ENCODE results near the gene TNFAIP8L2. TPM values are rescaled to one million over a fixed set of nuclear protein-coding genes. Genes with fewer than 3 reads are reported as not detected.

Gene TNFAIP8L2
- total RNA-seq, 1 donor from 2014 or later: 4.2 TPM

GRCh38 chr1:151144474-151145303, 11.8 kb upstream of the TNFAIP8L2 start:
- Histone ChIP-seq H3K36me3 (ENCODE audit: control insufficient read depth in 3 of 3, insufficient read depth in 3 of 3, low read length in 3 of 3) (peaks cover 13 to 28% (median 23%) of the 10 kb centered on the region in 3 donors), H3K27ac (ENCODE audit: low read depth, low read length) (peak overlapping the region; percentile 97), H3K4me1 (ENCODE audit: control insufficient read depth in 3 of 3, insufficient read depth in 3 of 3, low read length in 3 of 3) (peaks cover 48 to 74% (median 61%) of the 10 kb centered on the region in 3 donors), H3K9ac (ENCODE audit: low read depth in 1 of 3, low read length in 3 of 3) (peak overlapping the region; percentile 97 to 99 (median 99)), H3K9me3 (ENCODE audit: control insufficient read depth in 3 of 3, low read length in 3 of 3) (no peaks in the 10 kb centered on the region), H3K4me3 (ENCODE audit: low read length in 3 of 3) (peak overlapping the region; percentile 97 to 99 (median 97)), H3K27me3 (ENCODE audit: control insufficient read depth in 3 of 3, insufficient read depth in 3 of 3, low read length in 3 of 3) (no peaks in the 10 kb centered on the region)

GRCh38 chr1:151145304-151146071, 11.0 kb upstream of the TNFAIP8L2 start:
- Histone ChIP-seq H3K4me3 (ENCODE audit: low read length in 3 of 3) (peak overlapping the region; percentile 97 to 99 (median 97)), H3K9ac (ENCODE audit: low read depth in 1 of 3, low read length in 3 of 3) (peak overlapping the region; percentile 97 to 99 (median 99)), H3K9me3 (ENCODE audit: control insufficient read depth in 3 of 3, low read length in 3 of 3) (no peaks in the 10 kb centered on the region), H3K4me1 (ENCODE audit: control insufficient read depth in 3 of 3, insufficient read depth in 3 of 3, low read length in 3 of 3) (peaks cover 48 to 67% (median 54%) of the 10 kb centered on the region in 3 donors), H3K36me3 (ENCODE audit: control insufficient read depth in 3 of 3, insufficient read depth in 3 of 3, low read length in 3 of 3) (peaks cover 5 to 20% (median 16%) of the 10 kb centered on the region in 3 donors), H3K27ac (ENCODE audit: low read depth, low read length) (peak overlapping the region; percentile 97), H3K27me3 (ENCODE audit: control insufficient read depth in 3 of 3, insufficient read depth in 3 of 3, low read length in 3 of 3) (no peaks in the 10 kb centered on the region)

- peaks cover 3 to 19% (median 14%) of the 10 kb centered on the region in 3 donors for H3K36me3 ChIP-seq (ENCODE audit: control insufficient read depth in 3 of 3, insufficient read depth in 3 of 3, low read length in 3 of 3)
- peak overlapping the region; percentile 97 to 99 (median 99) for H3K9ac ChIP-seq (ENCODE audit: low read depth in 1 of 3, low read length in 3 of 3)
- H3K27ac ChIP-seq (ENCODE audit: low read depth, low read length): peak overlapping the region; percentile 97
- no peaks in the 10 kb centered on the region for H3K27me3 ChIP-seq (ENCODE audit: control insufficient read depth in 3 of 3, insufficient read depth in 3 of 3, low read length in 3 of 3)
- peaks cover 48 to 63% (median 50%) of the 10 kb centered on the region in 3 donors for H3K4me1 ChIP-seq (ENCODE audit: control insufficient read depth in 3 of 3, insufficient read depth in 3 of 3, low read length in 3 of 3)
- peak overlapping the region; percentile 97 to 99 (median 97) for H3K4me3 ChIP-seq (ENCODE audit: low read length in 3 of 3)
- no peaks in the 10 kb centered on the region for H3K9me3 ChIP-seq (ENCODE audit: control insufficient read depth in 3 of 3, low read length in 3 of 3)
Measured at GRCh38 chr1:151146072-151146411, 10.4 kb upstream of the TNFAIP8L2 start.

- H3K4me3 ChIP-seq (ENCODE audit: low read length in 3 of 3): peak within 1 kb of the TSS; percentile 97 to 99 (median 97)
- no peaks in the 10 kb centered on the region for H3K27me3 ChIP-seq (ENCODE audit: control insufficient read depth in 3 of 3, insufficient read depth in 3 of 3, low read length in 3 of 3)
- H3K9me3 ChIP-seq (ENCODE audit: control insufficient read depth in 3 of 3, low read length in 3 of 3): no peaks in the 10 kb centered on the region
- peaks cover 45 to 58% (median 46%) of the 10 kb centered on the region in 3 donors for H3K4me1 ChIP-seq (ENCODE audit: control insufficient read depth in 3 of 3, insufficient read depth in 3 of 3, low read length in 3 of 3)
- H3K27ac ChIP-seq (ENCODE audit: low read depth, low read length): peak within 1 kb of the TSS; percentile 97
- H3K36me3 ChIP-seq (ENCODE audit: control insufficient read depth in 3 of 3, insufficient read depth in 3 of 3, low read length in 3 of 3): peaks cover 0 to 17% (median 12%) of the 10 kb centered on the region in 3 donors
- peak within 1 kb of the TSS; percentile 97 to 99 (median 99) for H3K9ac ChIP-seq (ENCODE audit: low read depth in 1 of 3, low read length in 3 of 3)
Measured at GRCh38 chr1:151146412-151147131, 9.9 kb upstream of the TNFAIP8L2 start, which contains the start of gene SEMA6C. TSS of gene SEMA6C (minus strand) at chr1:151146631. CDS start at chr1:151142621, 4,010 bp downstream.

- peaks cover 39 to 52% (median 41%) of the 10 kb centered on the region in 3 donors for H3K4me1 ChIP-seq (ENCODE audit: control insufficient read depth in 3 of 3, insufficient read depth in 3 of 3, low read length in 3 of 3)
- peaks cover 0 to 17% (median 9%) of the 10 kb centered on the region in 3 donors for H3K36me3 ChIP-seq (ENCODE audit: control insufficient read depth in 3 of 3, insufficient read depth in 3 of 3, low read length in 3 of 3)
- peak overlapping the region; percentile 97 to 99 (median 99) for H3K9ac ChIP-seq (ENCODE audit: low read depth in 1 of 3, low read length in 3 of 3)
- H3K4me3 ChIP-seq (ENCODE audit: low read length in 3 of 3): peak overlapping the region; percentile 97 to 99 (median 97)
- H3K27ac ChIP-seq (ENCODE audit: low read depth, low read length): peak overlapping the region; percentile 97
- no peaks in the 10 kb centered on the region for H3K9me3 ChIP-seq (ENCODE audit: control insufficient read depth in 3 of 3, low read length in 3 of 3)
- no peaks in the 10 kb centered on the region for H3K27me3 ChIP-seq (ENCODE audit: control insufficient read depth in 3 of 3, insufficient read depth in 3 of 3, low read length in 3 of 3)
Measured at GRCh38 chr1:151147132-151147503, 9.3 kb upstream of the TNFAIP8L2 start.

GRCh38 chr1:151147665-151148064, 8.8 kb upstream of the TNFAIP8L2 start:
- Histone ChIP-seq H3K27ac (ENCODE audit: low read depth, low read length) (peak overlapping the region; percentile 97), H3K9ac (ENCODE audit: low read depth in 1 of 3, low read length in 3 of 3) (peak overlapping the region; percentile 97 to 99 (median 99)), H3K36me3 (ENCODE audit: control insufficient read depth in 3 of 3, insufficient read depth in 3 of 3, low read length in 3 of 3) (peaks cover 0 to 14% (median 6%) of the 10 kb centered on the region in 3 donors), H3K27me3 (ENCODE audit: control insufficient read depth in 3 of 3, insufficient read depth in 3 of 3, low read length in 3 of 3) (no peaks in the 10 kb centered on the region), H3K4me3 (ENCODE audit: low read length in 3 of 3) (peak overlapping the region; percentile 97 to 99 (median 97)), H3K9me3 (ENCODE audit: control insufficient read depth in 3 of 3, low read length in 3 of 3) (no peaks in the 10 kb centered on the region), H3K4me1 (ENCODE audit: control insufficient read depth in 3 of 3, insufficient read depth in 3 of 3, low read length in 3 of 3) (peaks cover 34 to 47% (median 35%) of the 10 kb centered on the region in 3 donors)

- Histone ChIP-seq H3K36me3 (ENCODE audit: control insufficient read depth in 3 of 3, insufficient read depth in 3 of 3, low read length in 3 of 3) (peaks cover 26 to 40% (median 26%) of the 10 kb centered on the region in 3 donors), H3K27ac (ENCODE audit: low read depth, low read length) (peak overlapping the region; percentile 7), H3K4me3 (ENCODE audit: low read length in 3 of 3) (peak overlapping the region; percentile 22 to 54 (median 41)), H3K4me1 (ENCODE audit: control insufficient read depth in 3 of 3, insufficient read depth in 3 of 3, low read length in 3 of 3) (peaks cover 7 to 27% (median 13%) of the 10 kb centered on the region in 3 donors), H3K27me3 (ENCODE audit: control insufficient read depth in 3 of 3, insufficient read depth in 3 of 3, low read length in 3 of 3) (no peaks in the 10 kb centered on the region), H3K9me3 (ENCODE audit: control insufficient read depth in 3 of 3, low read length in 3 of 3) (no peaks in the 10 kb centered on the region), H3K9ac (ENCODE audit: low read depth in 1 of 3, low read length in 3 of 3) (peak overlapping the region in 1 of 3 donors; percentile 2)
Measured at GRCh38 chr1:151157067-151157531, 650 bp downstream of the TNFAIP8L2 start.

- Histone ChIP-seq H3K36me3 (ENCODE audit: control insufficient read depth in 3 of 3, insufficient read depth in 3 of 3, low read length in 3 of 3) (peaks cover 26 to 43% (median 26%) of the 10 kb centered on the region in 3 donors), H3K4me1 (ENCODE audit: control insufficient read depth in 3 of 3, insufficient read depth in 3 of 3, low read length in 3 of 3) (peaks cover 7 to 27% (median 13%) of the 10 kb centered on the region in 3 donors), H3K27me3 (ENCODE audit: control insufficient read depth in 3 of 3, insufficient read depth in 3 of 3, low read length in 3 of 3) (no peaks in the 10 kb centered on the region), H3K27ac (ENCODE audit: low read depth, low read length) (peak overlapping the region; percentile 5), H3K9me3 (ENCODE audit: control insufficient read depth in 3 of 3, low read length in 3 of 3) (no peaks in the 10 kb centered on the region), H3K4me3 (ENCODE audit: low read length in 3 of 3) (no peak overlapping the region), H3K9ac (ENCODE audit: low read depth in 1 of 3, low read length in 3 of 3) (no peak overlapping the region)
Measured at GRCh38 chr1:151158326-151158725, 1.9 kb downstream of the TNFAIP8L2 start.

- peaks cover 26 to 43% (median 26%) of the 10 kb centered on the region in 3 donors for H3K36me3 ChIP-seq (ENCODE audit: control insufficient read depth in 3 of 3, insufficient read depth in 3 of 3, low read length in 3 of 3)
- no peak overlapping the region for H3K9ac ChIP-seq (ENCODE audit: low read depth in 1 of 3, low read length in 3 of 3)
- peak overlapping the region; percentile 5 for H3K27ac ChIP-seq (ENCODE audit: low read depth, low read length)
- no peaks in the 10 kb centered on the region for H3K9me3 ChIP-seq (ENCODE audit: control insufficient read depth in 3 of 3, low read length in 3 of 3)
- no peak overlapping the region for H3K4me3 ChIP-seq (ENCODE audit: low read length in 3 of 3)
- H3K27me3 ChIP-seq (ENCODE audit: control insufficient read depth in 3 of 3, insufficient read depth in 3 of 3, low read length in 3 of 3): no peaks in the 10 kb centered on the region
- H3K4me1 ChIP-seq (ENCODE audit: control insufficient read depth in 3 of 3, insufficient read depth in 3 of 3, low read length in 3 of 3): peaks cover 7 to 30% (median 13%) of the 10 kb centered on the region in 3 donors
Measured at GRCh38 chr1:151158751-151159251, 2.4 kb downstream of the TNFAIP8L2 start.
